Natural killer cell (primary cell): ENCODE results near the gene B3GALNT1. TPM values are rescaled to one million over a fixed set of nuclear protein-coding genes. Genes with fewer than 3 reads are reported as not detected.
A peak's percentile ranks its signal among the peaks of the same experiment; 100 is the strongest.

Experiments
- ATAC-seq, 3 donors: fragments of 150-1000 bp in 2 of 3; fragments of 200-7000 bp in 1 of 3; cut with Tn5 transposase; 1 replicate in 1 of 3; 2 replicates in 2 of 3; pipeline ENCODE4 v1.10.0; 2021; ENCODE audit warnings: mild to moderate bottlenecking in 2 of 3, moderate library complexity in 2 of 3
- DNase-seq, 2 donors: peaks; one replicate each; pipeline versions ENCODE4 v3.0.0 to v3.0.0-alpha.2; 2013 to 2021; ENCODE audit warnings: mixed read lengths in 1 of 2
- H3K27ac ChIP-seq: one replicate; pipeline ENCODE4 v1.5.1; 2013; ENCODE audit warnings: mild to moderate bottlenecking, low read length
- H3K27me3 ChIP-seq: one replicate; pipeline ENCODE4 v1.6.1; 2013; ENCODE audit warnings: low read length; ENCODE audit not compliant: control insufficient read depth, insufficient read depth
- H3K36me3 ChIP-seq: one replicate; pipeline ENCODE4 v1.6.1; 2013; ENCODE audit warnings: low read length; ENCODE audit not compliant: control insufficient read depth, insufficient read depth
- H3K4me1 ChIP-seq: one replicate; pipeline ENCODE4 v1.6.1; 2013; ENCODE audit warnings: low read length; ENCODE audit not compliant: control insufficient read depth, insufficient read depth
- H3K4me3 ChIP-seq: one replicate; pipeline ENCODE4 v1.5.1; 2013; ENCODE audit warnings: low read length
- H3K9me3 ChIP-seq: one replicate; pipeline ENCODE4 v1.6.1; 2013; ENCODE audit warnings: low read length; ENCODE audit not compliant: control insufficient read depth, insufficient read depth
- H3K27ac Mint-ChIP-seq, 2 donors: one replicate each; pipeline ENCODE4 v1.8.0; 2022; ENCODE audit warnings: mild to moderate bottlenecking in 2 of 2, mixed read lengths in 2 of 2, moderate library complexity in 1 of 2
- H3K27me3 Mint-ChIP-seq, 2 donors: one replicate each; pipeline ENCODE4 v1.8.0; 2022; ENCODE audit warnings: low read depth in 2 of 2, mixed read lengths in 2 of 2
- H3K36me3 Mint-ChIP-seq: one replicate; pipeline ENCODE4 v1.8.0; 2022; ENCODE audit warnings: mixed read lengths
- H3K4me1 Mint-ChIP-seq, 2 donors: one replicate each; pipeline ENCODE4 v1.8.0; 2022; ENCODE audit warnings: mixed read lengths in 2 of 2
- H3K4me3 Mint-ChIP-seq: one replicate; pipeline ENCODE4 v1.8.0; 2022; ENCODE audit warnings: mild to moderate bottlenecking, moderate library complexity, mixed read lengths
- H3K9me3 Mint-ChIP-seq, 2 donors: one replicate each; pipeline ENCODE4 v1.8.0; 2022; ENCODE audit warnings: mixed read lengths in 2 of 2
- WGBS: methylation state at CpG from one replicate; pipeline ENCODE4 v1.1.7; 2013; ENCODE audit warnings: missing lambda C conversion rate; ENCODE audit not compliant: insufficient coverage; 5-methylcytosine and 5-hydroxymethylcytosine counted together
- intact Hi-C: fragments of 100-400 bp; cut with micrococcal nuclease; formaldehyde crosslinking; loops from one replicate; pipeline ENCODE4 v1.14.2; 2022
- total RNA-seq, 4 donors: library from RNA; stranded (reverse); fragments of 120-200 nt in 1 of 4; gene quantifications; one replicate each; pipeline versions ENCODE4 v1.2.3 to v1.2.4, GENCODE V29; 2013 to 2022
- TF ChIP-seq, protein P1 (sequence below): fragments of 200-600 bp; IDR thresholded peaks from one replicate; pipeline ENCODE4 v1.8.0; 2022; ENCODE audit warnings: antibody characterized with exemption

B3GALNT1 gene
- total RNA-seq, 3 donors from 2014 or later (not counting 1 experiment from before 2014, with no cell fraction given): 2.0 to 4.3 (median 2.5) TPM

DNA sequence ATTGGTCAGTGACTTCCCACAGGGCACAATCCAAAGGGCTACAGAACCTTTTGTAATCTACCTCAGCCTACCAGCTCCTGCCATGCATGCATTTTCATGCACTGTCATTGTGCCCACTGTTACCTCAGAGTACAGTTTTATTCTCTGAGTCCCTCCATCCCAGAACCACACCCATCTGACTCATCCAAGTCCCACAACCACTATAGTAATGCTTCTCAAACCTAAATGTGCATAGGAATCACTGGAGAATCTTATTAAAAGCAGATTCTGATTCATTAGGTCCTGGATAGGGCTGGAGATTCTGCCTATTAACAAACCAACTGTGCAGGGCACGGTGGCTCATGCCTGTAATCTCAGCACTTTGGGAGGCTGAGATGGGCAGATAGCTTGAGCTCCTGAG, 3.7 kb upstream of the B3GALNT1 start:
- peaks cover 13 to 17% of the 10 kb centered on the region in 2 donors for H3K4me1 Mint-ChIP-seq
- intact Hi-C loops: loop anchor here (10.0 kb wide), 1 partner anchor 124 kb away; no protein-coding TSS in a partner anchor
- peaks cover 3 to 26% of the 10 kb centered on the region in 2 donors for H3K27me3 Mint-ChIP-seq
- WGBS: 89% methylated on average over 1 of the region's 1 CpG
- Histone ChIP-seq H3K36me3 (no peaks in the 10 kb centered on the region), H3K4me1 (peaks cover 11% of the 10 kb centered on the region), H3K9me3 (no peaks in the 10 kb centered on the region), H3K27me3 (no peaks in the 10 kb centered on the region), H3K4me3 (no peak overlapping the region), H3K27ac (no peak overlapping the region)
- H3K36me3 Mint-ChIP-seq: no peaks in the 10 kb centered on the region
- TF ChIP-seq, protein P1, sequence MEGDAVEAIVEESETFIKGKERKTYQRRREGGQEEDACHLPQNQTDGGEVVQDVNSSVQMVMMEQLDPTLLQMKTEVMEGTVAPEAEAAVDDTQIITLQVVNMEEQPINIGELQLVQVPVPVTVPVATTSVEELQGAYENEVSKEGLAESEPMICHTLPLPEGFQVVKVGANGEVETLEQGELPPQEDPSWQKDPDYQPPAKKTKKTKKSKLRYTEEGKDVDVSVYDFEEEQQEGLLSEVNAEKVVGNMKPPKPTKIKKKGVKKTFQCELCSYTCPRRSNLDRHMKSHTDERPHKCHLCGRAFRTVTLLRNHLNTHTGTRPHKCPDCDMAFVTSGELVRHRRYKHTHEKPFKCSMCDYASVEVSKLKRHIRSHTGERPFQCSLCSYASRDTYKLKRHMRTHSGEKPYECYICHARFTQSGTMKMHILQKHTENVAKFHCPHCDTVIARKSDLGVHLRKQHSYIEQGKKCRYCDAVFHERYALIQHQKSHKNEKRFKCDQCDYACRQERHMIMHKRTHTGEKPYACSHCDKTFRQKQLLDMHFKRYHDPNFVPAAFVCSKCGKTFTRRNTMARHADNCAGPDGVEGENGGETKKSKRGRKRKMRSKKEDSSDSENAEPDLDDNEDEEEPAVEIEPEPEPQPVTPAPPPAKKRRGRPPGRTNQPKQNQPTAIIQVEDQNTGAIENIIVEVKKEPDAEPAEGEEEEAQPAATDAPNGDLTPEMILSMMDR: no peak
- no peaks in the 10 kb centered on the region for H3K9me3 Mint-ChIP-seq
- no peak overlapping the region for H3K4me3 Mint-ChIP-seq
- no peak for ATAC-seq
- DNase-seq: no peak
- H3K27ac Mint-ChIP-seq: no peak overlapping the region

DNA sequence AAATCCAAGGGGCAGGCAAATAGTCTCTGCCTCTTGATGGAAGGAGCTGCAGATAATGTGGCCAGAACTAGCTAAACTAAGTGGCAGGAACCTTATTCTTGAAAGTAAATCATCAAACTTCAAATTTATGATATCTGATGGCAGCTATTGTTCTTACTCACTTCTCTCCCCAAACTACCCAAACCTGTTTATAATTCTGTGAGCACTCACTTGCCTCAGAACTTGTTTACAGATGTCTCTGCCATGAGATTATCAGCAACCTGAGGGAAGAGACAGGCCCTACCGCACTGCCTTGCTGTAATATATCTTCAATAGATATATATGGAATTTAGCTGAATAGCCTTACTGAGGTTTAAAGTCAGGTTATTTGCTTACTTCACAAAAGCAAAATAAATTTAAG, 2.2 kb upstream of the B3GALNT1 start:
- H3K9me3 Mint-ChIP-seq: no peaks in the 10 kb centered on the region
- ATAC-seq (no peak), DNase-seq (no peak)
- WGBS: no CpG with 5 or more reads among the region's 1 CpG
- H3K27ac Mint-ChIP-seq: no peak overlapping the region
- H3K4me3 Mint-ChIP-seq: no peak overlapping the region
- no peaks in the 10 kb centered on the region for H3K36me3 Mint-ChIP-seq
- peaks cover 13 to 17% of the 10 kb centered on the region in 2 donors for H3K4me1 Mint-ChIP-seq
- Histone ChIP-seq H3K4me1 (peaks cover 11% of the 10 kb centered on the region), H3K27ac (no peak overlapping the region), H3K9me3 (no peaks in the 10 kb centered on the region), H3K27me3 (no peaks in the 10 kb centered on the region), H3K36me3 (no peaks in the 10 kb centered on the region), H3K4me3 (no peak overlapping the region)
- intact Hi-C loops: loop anchor here (10.0 kb wide), 1 partner anchor 123 kb away; no protein-coding TSS in a partner anchor
- TF ChIP-seq, protein P1: no peak
- H3K27me3 Mint-ChIP-seq: peaks cover 3 to 26% of the 10 kb centered on the region in 2 donors

DNA sequence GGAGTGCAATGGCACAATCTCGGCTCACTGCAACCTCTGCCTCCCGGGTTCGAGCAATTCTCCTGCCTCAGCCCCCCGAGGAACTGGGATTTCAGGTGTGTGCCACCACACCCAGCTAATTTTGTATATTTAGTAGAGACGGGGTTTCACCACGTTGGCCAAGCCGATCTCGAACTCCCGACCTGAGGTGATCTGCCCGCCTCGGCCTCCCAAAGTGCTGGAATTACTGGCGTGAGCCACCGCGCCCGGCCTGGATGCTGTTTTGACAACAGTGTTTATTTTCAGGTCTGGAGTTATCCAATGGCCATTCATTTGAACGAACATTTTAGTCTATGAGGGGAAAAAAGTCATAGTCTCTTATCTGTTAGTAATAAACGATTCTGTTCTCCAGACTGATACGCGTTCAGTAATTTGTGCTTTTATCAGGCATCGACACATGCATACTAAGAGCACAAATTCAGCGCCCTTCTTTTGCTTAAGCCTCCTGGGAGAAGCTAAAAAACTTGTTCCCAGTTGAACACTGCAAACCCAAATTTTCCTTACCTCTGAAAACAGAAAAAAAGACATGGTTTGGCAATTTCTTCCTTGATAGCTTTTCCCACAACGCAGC, 1.3 kb downstream of the B3GALNT1 start:
- Mint-ChIP-seq H3K9me3 (no peaks in the 10 kb centered on the region), H3K27ac (peak overlapping the region in 1 of 2 donors; percentile 69), H3K4me1 (peaks cover 13 to 17% of the 10 kb centered on the region in 2 donors), H3K4me3 (peak overlapping the region; percentile 87), H3K36me3 (no peaks in the 10 kb centered on the region), H3K27me3 (no peaks in the 10 kb centered on the region)
- Histone ChIP-seq H3K4me3 (no peak overlapping the region), H3K36me3 (no peaks in the 10 kb centered on the region), H3K27me3 (no peaks in the 10 kb centered on the region), H3K27ac (no peak overlapping the region), H3K4me1 (peaks cover 11% of the 10 kb centered on the region), H3K9me3 (no peaks in the 10 kb centered on the region)
- WGBS: 95% methylated on average over 22 of the region's 22 CpGs
- TF ChIP-seq, protein P1: no peak
- ATAC-seq: no peak
- no peak for DNase-seq
- intact Hi-C loops: loop anchor here (10.0 kb wide), 1 partner anchor 119 kb away; no protein-coding TSS in a partner anchor
